Left hindlimb (tissue), 1 donor: ENCODE data around the gene ODC1.
A peak's percentile ranks its signal among the peaks of the same experiment; 100 is the strongest.
"Not testable (repeated sequence)": the region's sequence is repeated elsewhere in the genome, so short reads cannot be mapped to it uniquely, and the experiment has no call there.

Experiments used
- DNase-seq: peaks from one replicate; pipeline ENCODE4 v3.0.0-alpha.2; 2018

ODC1 gene

DNA sequence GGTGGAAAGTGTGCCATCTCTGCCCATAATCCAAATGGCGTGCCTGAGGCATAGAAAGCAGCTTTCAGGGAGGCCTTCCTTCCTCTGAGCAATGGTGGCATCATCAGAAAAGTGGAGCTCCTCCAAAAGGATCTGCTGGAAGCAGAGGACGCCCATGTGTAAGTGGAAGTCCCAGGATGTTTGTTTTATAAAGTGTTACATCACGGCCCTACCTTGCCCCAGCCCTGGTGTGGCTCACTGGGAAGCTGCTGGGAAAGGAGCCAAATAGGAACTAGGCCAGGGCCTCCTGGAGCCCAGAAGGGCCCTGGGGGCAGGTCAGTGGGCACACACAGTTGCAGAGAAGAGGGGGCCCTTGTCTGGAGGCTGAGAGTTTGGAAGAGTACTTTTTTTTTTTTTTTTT is 4.2 kb upstream of the ODC1 start:
- no peak for DNase-seq

DNA sequence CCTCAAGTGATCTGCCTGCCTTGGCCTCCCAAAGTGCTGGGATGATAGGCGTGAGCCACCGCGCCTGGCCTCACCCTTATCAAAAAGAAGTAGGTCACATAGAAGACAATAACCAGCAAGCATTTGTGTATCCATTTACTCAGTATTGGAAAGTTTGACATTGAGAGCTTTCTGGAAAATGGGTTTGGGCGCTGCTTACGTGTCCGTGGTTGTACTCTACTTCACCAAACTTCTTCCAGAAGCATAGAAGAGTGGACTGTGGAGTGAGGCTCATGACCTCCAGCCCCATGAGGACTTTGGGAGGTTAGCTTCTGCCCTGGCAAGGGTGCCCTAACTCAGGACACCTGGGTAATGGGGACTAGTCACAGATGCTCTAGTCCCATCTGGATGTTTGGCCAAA is 3.7 kb upstream of the ODC1 start:
- no peak for DNase-seq

DNA sequence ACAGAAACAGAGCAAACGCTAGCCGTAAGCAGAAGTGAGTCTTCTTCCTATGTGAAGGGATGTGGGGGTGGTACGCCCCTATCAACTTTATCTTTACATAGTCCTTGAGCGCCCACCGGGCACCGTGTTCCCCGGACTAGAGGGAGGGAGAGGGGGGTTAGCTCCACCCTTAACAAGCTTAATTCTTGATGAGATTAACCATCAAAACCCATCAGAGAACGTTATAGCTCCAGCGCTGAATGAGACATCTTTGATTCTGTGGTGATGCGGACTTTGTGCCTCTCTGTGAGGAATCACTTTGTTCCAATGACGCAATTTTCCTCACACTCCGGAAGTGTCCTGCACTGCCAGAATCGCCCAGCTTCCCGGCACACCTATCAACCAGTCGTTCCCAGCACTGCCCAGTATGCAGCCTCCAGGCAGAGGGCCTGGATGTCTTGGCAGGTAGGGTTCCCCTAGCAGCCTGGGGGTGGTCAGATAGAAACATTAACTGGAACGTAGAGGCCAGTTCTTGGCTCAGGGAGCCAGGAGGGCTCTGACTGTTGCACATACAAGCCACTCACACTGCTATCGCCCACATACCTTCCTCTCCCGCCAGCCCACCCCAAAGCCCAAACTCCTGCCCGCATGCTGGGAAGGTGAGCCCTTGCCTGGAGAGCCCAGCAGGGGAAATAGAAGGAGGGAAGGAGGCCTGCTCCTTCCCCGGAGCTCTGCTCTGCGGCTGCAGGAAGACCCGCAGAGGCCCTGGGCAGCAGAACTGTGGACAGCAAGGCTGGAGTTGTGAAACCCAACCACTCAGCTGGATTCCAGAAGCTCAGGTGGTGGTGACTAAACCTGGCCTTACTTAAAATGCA is 1.9 kb upstream of the ODC1 start:
- DNase-seq = no peak

DNA sequence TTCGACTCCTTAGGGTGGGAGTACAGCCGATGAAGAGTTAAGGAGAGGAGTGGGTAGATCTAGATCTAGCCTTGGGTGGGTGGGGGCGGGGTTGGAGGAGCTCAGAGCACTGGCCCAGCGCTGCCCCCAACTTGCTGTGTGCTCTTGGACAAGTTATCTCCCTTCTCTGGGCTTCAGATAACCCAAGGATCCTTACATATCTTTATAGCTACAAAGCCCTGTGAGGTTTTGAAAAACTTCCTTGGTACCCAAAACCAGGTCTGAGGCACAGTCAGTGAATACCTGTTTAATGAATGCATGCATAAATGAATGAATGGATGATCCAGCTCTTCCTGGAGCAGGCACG is 1.3 kb upstream of the ODC1 start:
- DNase-seq = no peak

DNA sequence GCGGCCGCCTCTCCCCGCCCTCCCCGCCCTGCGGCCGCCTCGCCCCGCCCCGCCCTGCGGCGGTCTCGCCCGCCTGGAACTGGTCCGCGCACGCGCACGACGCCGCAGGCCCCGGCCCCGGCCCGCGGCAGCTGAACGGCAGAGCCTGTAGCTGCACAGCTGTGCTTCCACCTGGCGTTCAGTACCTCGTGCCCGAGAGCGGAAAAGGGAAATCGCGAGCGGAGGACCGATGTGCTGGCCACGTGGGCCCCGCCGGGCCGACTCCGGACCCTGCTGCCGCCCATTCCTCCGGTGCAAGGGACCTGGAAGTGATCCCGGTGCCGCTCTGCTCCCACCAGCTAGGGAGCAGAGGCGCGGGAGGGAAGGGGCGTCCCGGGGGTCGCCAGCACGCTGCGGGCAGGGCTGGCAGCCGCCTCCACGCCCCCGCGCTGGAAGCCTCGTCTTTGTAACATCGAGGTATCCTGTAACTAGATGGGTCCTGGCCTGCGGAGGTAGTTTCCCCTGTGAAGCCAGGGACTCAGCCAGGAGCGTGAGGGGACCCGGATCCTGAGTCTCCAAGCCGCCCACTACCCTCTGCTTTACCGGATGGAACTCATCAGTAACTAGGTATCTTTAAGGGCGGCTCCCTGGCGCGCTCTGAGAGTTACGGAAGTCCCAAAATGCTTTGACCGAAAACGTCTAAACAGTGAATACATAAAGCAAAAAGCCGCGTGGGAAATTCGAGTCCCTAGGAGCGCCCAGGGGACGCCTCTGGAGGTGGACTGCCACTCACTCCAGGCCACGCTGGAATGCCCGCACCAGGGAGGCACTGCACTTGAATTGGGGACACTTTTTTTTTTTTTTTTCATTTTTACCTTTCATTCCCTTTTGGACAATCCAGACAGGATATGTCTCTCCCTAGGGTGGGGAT is 704 bp upstream of the ODC1 start:
- DNase-seq = no peak

DNA sequence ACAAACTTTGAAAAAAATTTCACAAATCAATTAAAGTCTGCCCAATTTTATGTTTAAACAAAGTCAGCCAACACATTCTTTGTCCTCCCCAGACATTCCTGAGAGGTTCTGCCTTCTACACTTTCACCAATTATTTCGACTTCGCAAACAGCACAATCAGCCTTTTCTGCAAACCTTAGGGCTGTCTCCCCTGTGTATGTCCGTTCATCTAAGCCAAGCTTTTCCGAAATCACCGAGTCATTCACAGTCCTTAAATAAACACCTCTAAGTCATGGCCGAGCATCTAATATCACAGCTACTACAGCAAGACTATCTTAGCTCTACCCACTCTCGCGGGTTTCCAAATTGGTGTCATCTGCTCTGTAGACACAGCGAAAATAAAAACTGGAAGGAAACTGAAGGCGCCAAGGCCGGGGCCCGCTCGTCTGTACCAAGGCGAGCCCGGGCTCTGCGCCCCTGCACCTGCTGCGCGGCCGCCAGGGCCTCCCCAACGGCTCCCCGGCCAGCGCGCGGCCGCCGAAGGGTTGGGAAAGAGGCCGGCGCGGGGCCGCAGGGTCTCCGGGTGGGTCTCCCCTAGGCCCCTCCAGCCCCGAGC is 730 bp downstream of the ODC1 start:
- no peak for DNase-seq

DNA sequence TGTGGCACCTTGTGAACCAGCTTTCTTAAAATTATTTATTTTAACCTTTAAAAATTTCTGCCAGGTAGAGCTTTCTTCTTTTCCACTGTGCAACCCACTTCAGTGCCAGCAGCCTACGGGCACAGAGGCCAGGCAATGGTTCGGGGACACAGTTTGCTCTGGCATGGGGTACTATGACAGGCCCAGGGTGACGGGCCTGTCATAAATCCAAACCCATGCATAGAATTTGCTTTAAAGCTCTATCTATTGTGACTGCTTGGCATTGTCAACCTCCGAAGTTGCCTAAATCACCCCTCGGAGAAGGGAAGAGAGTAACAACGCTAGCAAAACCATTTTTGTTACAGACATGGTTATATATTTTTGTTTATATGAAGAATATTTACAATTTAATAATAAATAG is 1.5 kb downstream of the ODC1 start:
- DNase-seq = no peak

DNA sequence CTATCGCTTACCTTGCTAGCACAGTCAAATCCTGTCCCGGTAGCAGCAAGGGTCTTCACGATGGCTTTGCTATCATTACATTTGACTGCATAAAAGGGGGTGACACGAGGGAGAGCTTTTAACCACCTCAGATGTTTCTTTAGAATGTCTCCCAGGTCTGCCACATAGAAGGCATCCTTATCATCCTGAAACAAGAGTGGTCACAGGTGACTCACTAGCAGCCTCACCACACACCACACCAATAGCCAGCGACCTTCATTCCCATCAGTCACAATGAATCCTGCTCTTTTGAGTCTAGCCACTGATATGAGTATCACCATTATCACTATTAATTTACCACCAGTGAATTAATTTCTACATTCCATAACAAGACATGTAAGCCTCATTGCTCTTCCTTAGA is 3.7 kb downstream of the ODC1 start:
- no peak for DNase-seq

DNA sequence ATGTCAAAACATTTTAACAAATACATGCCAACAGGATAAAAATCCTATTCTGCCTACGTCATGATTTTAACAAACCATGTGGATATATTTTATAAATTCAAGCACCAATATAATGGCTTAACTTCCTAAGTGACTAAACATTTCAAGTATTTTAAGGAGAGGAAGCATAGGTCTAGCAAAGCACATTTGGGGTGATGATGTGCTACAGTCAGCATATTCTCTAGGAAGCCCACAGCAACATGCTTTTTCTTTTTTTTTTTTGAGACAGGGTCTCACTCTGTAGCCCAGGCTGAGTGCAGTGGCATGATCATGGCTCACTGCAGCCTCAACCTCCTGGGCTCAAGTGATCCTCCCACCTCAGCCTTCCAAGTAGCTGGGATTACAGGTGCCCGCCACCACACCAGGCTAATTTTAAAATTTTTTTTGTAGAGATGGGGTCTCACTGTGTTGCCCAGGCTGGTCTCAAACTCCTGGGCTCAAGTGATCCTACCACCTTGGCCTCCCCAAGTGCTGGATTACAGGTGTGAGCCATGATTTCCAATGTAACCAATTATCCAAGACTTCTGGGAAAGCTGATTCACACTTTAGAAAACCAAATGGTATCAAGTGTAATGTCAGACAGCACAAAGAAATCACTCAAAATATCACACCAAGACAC is 5.5 kb downstream of the ODC1 start:
- DNase-seq = not testable (repeated sequence)

DNA sequence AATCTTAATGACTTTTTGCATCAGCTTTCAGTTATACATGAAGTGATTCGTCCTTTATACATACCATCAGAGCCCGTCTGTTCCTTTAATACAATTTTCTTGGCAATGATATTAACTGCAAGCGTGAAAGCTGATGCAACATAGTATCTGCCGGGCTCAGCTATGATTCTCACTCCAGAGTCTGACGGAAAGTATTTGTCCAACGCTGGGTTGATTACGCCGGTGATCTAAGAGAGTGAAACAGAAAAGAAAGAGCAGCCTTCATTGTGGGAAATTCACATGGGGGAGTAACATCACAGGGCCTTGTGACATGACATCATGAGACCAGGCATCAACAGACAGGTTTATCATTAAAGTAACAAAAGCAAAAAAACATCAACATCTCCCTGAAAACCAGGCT is 6.2 kb downstream of the ODC1 start:
- no peak for DNase-seq

DNA sequence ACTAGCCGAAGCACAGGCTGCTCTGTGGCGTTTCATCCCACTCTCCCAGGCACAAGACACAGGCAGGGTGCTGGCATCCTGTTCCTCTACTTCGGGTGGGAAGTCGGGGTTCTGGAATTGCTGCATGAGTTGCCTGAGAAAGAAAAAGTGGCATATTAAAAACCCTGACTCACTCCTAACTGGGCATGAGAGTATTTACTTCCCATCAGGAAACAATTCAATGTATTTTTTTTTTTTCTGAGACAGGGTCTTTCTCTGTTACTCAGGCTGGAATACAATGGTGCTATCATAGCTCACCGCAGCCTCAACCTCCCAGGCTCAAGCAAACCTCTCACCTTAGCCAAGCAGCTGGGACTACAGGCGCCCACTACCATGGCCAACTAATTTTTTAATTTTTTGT is 7.4 kb downstream of the ODC1 start:
- no peak for DNase-seq

DNA sequence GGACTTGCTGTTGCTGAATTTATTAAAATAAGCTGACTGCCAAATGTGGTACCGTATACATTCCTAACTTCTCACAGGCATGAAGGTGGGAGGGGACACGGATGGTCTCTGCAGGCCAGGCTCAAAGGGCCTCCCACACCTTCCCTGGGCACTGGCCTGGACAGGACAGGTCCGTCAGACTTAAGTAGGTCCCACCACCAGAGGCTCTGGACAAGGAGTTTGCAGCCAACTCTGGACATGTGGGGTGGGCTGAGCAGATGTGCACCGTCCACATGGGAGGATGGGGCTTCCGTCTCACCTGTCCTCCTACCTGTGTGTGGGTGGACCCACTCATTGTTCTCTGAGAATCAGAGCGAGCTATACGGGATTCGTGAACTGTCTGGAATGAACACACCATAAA is 8.2 kb downstream of the ODC1 start:
- no peak for DNase-seq

DNA sequence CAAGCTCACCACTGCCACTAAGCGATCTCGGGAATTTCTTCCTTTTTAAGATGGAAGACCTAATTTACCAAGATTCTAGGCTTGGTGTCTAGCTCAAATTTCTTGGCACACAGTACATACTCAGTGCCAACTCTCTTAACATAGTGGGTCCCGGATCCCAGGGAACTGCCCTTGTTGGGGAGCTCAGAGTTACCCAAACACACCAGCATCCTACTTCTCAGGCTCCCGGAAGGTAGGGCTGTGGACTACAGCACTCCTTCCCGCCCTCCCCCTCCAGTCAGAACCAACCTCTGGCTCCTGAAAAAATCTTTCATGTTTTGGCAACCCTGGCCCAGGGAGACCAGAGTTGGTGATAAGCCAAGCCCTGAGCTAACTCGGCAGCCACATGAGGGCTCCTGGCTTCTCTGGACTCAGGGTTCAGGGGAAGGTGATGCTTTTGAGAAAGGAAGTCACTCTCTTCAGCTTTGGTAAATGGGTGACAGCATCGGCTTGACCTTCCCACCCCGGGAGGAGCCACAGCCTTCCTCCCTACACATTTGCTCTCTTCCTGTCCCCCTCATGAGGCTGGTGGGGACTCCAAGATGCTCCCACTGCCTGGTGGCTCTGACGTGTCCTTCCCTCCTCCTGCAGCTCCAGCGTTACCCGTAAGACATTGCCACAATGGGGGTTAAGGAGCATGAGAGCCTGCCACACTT is 8.8 kb downstream of the ODC1 start:
- DNase-seq = no peak

DNA sequence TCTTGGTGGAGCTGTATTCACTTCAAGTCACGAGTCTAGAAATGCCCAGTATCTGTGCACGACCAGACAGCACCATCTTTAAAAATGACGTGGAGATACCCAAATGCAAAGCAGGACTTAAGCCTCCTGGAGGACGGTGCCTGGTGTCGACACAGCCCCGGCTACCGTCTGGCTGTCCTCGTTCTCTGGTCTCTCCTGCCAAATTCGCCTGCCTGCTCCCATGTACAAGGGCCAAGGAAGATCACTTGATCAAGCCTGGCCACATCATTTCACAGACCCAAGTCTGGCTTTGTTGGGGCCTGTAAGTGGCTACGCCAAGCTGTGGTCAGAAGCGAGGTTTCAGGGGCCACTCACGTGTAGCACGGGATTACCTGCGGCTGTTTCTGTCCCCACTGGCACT is 9.4 kb downstream of the ODC1 start:
- DNase-seq = no peak

DNA sequence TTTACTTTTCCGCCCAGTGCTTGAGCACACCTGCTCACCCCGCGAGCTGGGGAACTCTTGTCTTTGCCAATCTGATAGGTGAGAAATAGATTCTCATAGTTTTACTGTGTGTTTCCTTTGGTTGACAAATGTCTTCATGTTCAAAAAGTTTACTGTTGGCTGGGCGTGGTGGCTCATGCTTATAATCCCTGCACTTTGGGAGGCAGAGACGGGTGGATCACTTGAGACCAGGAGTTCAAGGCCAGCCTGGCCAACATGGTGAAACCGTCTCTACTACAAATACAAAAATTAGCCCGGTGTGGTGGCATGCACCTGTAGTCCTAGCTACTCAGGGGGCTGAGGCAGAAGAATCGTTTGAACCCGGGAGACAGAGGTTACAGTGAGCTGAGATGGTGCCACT is 10.3 kb downstream of the ODC1 start:
- no peak for DNase-seq

DNA sequence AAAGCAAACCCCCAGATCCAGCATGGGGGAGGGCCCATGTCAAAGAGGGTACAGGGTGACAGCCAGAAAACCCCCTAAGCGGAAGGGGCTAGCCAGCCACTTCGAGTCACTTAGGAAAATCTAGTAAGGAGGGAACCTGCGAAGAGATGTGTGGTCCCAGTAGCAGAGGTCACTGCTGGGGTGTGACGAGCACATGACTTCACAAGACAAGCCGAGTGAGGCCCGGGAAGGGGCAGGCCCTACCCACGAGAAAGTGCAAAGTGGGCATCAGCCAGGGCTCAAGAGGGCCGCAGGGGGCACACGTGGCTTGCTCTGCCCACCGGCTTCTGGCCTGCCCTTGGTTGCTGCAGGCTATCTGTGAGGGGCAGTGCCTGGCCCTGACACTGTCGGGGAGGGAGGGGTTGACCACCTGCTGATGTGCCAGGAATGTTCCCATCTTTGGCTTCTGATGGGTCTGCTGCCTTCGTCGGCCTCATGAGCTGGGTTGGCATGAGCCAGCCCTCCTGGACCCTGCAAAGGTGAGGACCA is 11.5 kb downstream of the ODC1 start:
- no peak for DNase-seq

DNA sequence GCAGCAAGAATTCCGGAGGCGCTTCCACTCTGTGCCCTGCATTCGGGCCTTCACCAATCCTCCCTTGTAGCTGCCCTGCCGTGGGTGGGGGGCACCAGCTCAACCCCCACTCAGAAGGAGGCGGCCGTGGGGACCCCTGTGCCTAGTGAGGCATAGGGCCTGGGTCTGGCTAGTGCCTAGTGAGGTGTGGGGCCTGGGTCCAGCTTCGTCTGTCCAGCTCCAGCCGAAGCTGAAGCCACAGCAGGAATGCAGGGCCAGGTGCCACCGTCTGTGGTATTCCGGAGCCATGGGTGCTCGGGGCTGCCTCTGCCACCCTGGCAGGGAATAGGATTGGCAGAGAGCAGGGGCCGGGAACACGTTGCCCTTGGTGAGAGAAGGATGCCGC is 12.3 kb downstream of the ODC1 start:
- DNase-seq = no peak

DNA sequence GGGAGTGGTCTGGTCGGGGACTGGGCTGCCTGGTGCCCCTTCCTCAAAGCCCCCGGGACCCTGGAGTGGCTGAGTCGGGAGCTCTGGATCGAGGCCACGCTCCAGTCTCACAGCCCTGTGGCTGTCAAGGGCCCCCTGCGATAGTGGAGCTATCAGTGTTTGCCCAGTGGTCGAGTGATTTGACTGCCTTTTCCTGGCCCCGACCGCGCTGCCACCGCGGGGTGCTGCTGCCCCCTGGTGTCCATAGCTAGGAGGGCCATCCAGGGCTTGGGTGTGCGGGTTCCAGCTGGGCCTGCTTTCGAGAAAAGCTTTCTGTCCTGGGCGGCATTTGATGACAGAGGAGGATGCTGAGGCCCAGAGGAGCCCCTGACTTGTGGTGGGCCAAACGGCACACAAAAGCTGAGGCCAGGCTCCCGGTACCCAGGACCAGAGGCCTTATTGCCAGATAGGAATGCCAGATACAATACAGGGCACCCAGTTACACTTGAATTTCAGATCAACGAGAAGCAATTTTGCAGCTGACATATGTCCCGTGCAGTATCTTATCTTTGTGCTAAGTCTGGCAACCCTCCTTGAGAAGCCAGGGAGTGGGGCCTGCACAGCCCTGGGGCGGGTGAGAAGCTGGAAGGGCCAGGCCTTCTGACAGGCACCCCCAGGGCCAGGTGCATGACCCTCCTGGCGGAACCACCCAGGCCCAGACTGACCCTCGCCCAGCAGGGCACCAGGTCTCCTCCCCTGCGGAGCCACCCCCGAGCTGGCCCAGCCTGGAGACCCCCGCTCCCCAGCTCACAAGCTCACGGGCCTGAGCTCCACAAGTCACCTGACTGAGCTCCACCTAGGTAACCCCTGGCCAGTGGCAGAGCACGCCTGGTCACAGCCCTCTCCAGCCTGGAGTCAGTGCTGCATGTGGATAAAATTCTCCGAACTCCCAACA is 13.0 kb downstream of the ODC1 start:
- DNase-seq = peak; percentile 87

DNA sequence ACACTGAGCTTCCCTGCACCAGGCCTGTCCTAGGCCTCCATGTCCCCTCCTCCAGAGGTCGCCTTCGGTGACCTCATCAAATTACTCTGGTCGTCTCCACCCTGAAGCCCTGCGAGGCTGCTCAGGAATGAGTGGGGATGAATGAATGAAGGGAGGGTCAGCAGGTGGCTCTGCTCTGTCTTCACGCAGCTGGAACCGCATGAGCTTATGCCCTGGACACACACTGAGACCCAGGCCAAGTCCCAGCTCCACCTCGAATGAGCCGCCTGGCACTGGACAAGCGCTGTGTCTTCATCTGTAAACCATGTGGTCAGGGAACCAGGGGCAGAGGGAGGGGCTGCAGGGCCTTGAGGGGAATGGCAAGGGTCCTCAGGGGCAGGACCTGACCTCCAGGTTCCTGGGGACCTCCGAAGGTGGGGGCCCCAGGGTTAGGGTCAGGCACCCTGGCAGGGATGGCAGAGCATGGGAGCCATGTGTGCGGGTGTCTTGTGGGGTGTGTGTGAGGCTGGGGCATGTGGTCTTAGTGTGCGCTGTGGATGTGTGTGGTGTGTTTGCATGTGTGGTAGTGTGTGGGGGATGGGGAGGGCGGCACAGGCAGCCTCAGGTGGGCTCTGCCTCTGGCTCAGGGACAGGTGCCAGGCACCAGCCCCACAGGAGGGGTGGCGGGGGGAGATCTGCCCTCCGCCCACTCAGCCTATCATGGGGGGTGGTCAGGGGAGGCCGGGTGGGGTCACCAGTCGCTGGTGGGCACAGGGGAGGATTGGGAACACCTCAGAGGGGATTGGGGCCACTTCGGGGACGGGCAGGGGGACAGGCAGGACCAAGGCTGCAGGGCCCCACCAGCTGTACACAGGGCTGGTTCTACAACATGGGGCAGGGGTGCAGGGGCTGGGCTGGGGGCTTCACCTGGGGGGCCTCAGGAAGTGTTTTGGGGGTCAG is 13.9 kb downstream of the ODC1 start:
- no peak for DNase-seq
